Measurements from ENCODE around the gene COP1.

DNA sequence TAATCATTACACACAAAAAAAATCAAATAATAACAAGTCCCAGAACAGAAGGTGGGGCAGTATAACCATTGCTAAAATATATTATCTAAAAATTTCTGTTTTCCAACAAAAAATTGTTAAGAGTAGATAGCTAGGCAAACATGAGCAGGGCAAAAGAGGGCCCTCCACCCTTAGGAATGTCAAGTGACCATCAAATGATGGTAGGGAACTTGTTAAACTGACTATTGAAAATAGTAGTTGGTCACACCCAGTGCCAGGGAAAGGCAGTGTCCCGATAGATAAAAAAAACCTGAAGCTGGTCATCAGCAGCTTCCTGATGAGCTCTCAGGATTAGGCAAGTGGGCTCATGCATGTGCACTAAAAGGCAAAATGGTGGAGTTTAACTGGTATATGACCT lies 18.4 kb upstream of the COP1 start:
- TF ChIP-seq CTCF (IDR thresholded peaks at IDR 0.05 in 8 of 11, conservative IDR thresholded peaks at IDR 0.05 in 3 of 11) (no peak), POLR2A (IDR thresholded peaks at IDR 0.05) (no peak), POLR2AphosphoS5 (IDR thresholded peaks at IDR 0.05) (no peak)

Data from spleen (tissue), 7 donors.